ENCODE results near the gene RAB30. TPM values are rescaled to one million over a fixed set of nuclear protein-coding genes. Genes with fewer than 3 reads are reported as not detected.

Gene RAB30
- total and polyA plus RNA-seq, 2 donors (not counting 3 experiments of a cell fraction or from before 2014, with no cell fraction given) = 4.1 to 14.6 TPM

GRCh38 chr11:83051760-83052671 lies 19.7 kb downstream of the RAB30 start:
- DNase-seq (ENCODE audit: low read depth, low spot score) (peak; percentile 94), FAIRE-seq (peak; percentile 46)
- CTCF ChIA-PET = interaction anchor here (0.6 to 3.0 kb wide), 14 partner anchors 10 to 768 kb away, joined by 3 to 11 read pairs (median 3); partner anchors contain the start of genes ANKRD42 and RAB30
- Histone ChIP-seq H3K79me2 (ENCODE audit: control insufficient read depth, insufficient read depth, low read length) (peaks cover 22% of the 10 kb centered on the region), H3K27me3 (ENCODE audit: control insufficient read depth in 2 of 2, insufficient read depth in 2 of 2, low read length in 2 of 2) (no peaks in the 10 kb centered on the region), H3K9me3 (replicated peaks; ENCODE audit: control insufficient read depth, insufficient read depth, low read length) (no peaks in the 10 kb centered on the region), H3K9me1 (replicated peaks; ENCODE audit: control insufficient read depth, extremely low read depth, insufficient read depth, low read length) (no peaks in the 10 kb centered on the region), H3K4me1 (ENCODE audit: control insufficient read depth, extremely low read depth, insufficient read depth, low read length) (peaks cover 59% of the 10 kb centered on the region), H2AFZ (ENCODE audit: low read depth, low read length) (peak overlapping the region; percentile 10), H3K4me3 (replicated peaks in 1 of 3; ENCODE audit: insufficient read depth in 1 of 3, low read depth in 1 of 3, low read length in 3 of 3) (no peak overlapping the region), H4K20me1 (replicated peaks; ENCODE audit: control insufficient read depth, extremely low read depth, insufficient read depth, low read length) (no peaks in the 10 kb centered on the region), H3K27ac (ENCODE audit: insufficient read depth, low read depth, low read length) (peak overlapping the region; percentile 88), H3K9ac (replicated peaks; ENCODE audit: extremely low read depth, insufficient read depth, low read length) (peak overlapping the region; percentile 32), H3K36me3 (ENCODE audit: control insufficient read depth in 2 of 2, extremely low read depth in 1 of 2, insufficient read depth in 2 of 2, low read length in 2 of 2) (no peaks in the 10 kb centered on the region), H3K4me2 (ENCODE audit: insufficient read depth, low read length) (peak overlapping the region; percentile 49)
- BruUV-seq (replicated peaks) = no TSS peak
- dilution Hi-C loops (cut with MboI; ENCODE audit: extremely low pct_ligation_motif_present, low sequenced_read_pairs) = no loop called here
- TF ChIP-seq MAX (IDR thresholded peaks at IDR 0.05; ENCODE audit: insufficient read depth, insufficient read length) = no peak
- TF ChIP-seq FOS (IDR thresholded peaks at IDR 0.05; ENCODE audit: borderline replicate concordance, insufficient read depth, low read length) = peak; percentile 57
- TF ChIP-seq GATA2 (IDR thresholded peaks at IDR 0.05; ENCODE audit: insufficient read depth, insufficient read length, low read depth, low read length) = no peak
- intact Hi-C loops (cut with micrococcal nuclease) = loop anchor here (1.0 to 5.0 kb wide), 3 partner anchors 19 to 105 kb away; partner anchors contain the start of genes PCF11 and RAB30
- POLR2A ChIA-PET = interaction anchor here (0.5 to 1.3 kb wide), 3 partner anchors 20 to 108 kb away, joined by 5 read pairs; partner anchors contain the start of genes PCF11 and RAB30
